ENCODE data around the gene SDS.

GRCh38 chr12:113422886-113423669 is 19.4 kb upstream of the SDS start:
- TF ChIP-seq CTCF (IDR thresholded peaks at IDR 0.05; ENCODE audit: borderline replicate concordance, extremely low read depth, low read length, poor library complexity, severe bottlenecking) (no peak), EZH2 (IDR thresholded peaks at IDR 0.05; ENCODE audit: borderline replicate concordance, low read depth, low read length, severe bottlenecking) (no peak)
